GM18951 (cell line): Measurements from ENCODE around the gene PPP1R16B.

ENCODE experiments used
- POLR2A ChIP-seq: IDR thresholded peaks from 4 replicates; pipeline ENCODE4 v1.6.1; 2011; ENCODE audit warnings: mild to moderate bottlenecking; ENCODE audit not compliant: insufficient read length, insufficient read depth; ENCODE audit errors: extremely low read depth
- in situ Hi-C: fragments of 300-500 bp; cut with MboI; formaldehyde crosslinking; loops from one replicate; pipeline ENCODE4 v1.12.0; 2022; ENCODE audit warnings: low sequenced_read_pairs, mixed read lengths, inconsistent platforms; ENCODE audit not compliant: unreplicated experiment

The PPP1R16B gene

GRCh38 chr20:38927902-38928578, 122.5 kb downstream of the PPP1R16B start:
- in situ Hi-C loops, result no loop called here
- no peak for TF ChIP-seq POLR2A

- in situ Hi-C loops, result no loop called here
- no peak for TF ChIP-seq POLR2A
These were observed 124.7 kb downstream of the PPP1R16B start for GRCh38 chr20:38930242-38930569.

GRCh38 chr20:38931984-38932383, 126.5 kb downstream of the PPP1R16B start:
- in situ Hi-C loops, result no loop called here
- TF ChIP-seq POLR2A, result no peak

GRCh38 chr20:38932457-38933120, 127.1 kb downstream of the PPP1R16B start:
- in situ Hi-C loops, result no loop called here

DNA sequence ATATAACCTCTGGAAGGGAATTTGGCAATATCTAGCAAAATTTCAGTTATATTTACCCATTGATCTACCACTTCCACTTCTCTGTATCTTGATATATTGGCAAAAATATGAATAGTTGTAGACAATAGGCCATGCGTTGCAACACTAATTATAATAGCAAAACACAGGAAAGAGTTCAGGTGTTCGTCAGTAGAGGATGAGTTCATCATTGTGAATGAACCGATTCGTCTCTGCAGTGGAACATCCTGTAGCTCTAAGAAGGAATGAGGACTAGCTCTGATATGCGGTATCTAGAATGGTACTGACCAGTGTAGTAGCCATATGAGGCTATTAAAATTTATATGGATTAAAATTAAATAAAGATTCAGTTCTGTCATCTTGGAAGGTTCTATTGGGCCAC, 129.0 kb downstream of the PPP1R16B start:
- in situ Hi-C loops, result no loop called here
- TF ChIP-seq POLR2A, result no peak

More at GRCh38 chr20:38932457-38933120, 127.1 kb downstream of the PPP1R16B start:
- TF ChIP-seq POLR2A, result no peak

GRCh38 chr20:38935285-38935684, 129.8 kb downstream of the PPP1R16B start:
- no peak for TF ChIP-seq POLR2A
- in situ Hi-C loops, result no loop called here

DNA sequence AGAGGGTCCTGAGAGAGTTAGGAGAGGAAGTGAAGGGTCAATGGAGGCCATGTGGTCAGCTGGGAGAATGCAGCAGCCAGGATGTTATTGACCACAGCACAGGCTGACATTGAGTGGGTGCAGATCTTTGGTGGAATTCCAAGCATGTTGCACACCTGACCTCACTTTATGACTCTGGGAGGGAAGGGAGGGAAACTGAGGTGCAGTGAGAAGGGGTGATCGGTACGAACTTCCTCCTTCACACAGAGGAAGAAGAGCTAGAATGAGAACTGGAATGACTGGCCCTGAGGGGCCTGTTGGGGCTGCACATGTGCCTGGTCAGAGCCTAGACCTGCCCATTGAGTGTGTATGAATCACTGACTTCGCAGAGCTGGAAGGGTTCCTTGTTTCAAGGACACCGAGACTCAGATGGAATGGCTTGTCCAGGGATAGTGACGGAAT, 130.5 kb downstream of the PPP1R16B start:
- in situ Hi-C loops, result no loop called here
- no peak for TF ChIP-seq POLR2A

DNA sequence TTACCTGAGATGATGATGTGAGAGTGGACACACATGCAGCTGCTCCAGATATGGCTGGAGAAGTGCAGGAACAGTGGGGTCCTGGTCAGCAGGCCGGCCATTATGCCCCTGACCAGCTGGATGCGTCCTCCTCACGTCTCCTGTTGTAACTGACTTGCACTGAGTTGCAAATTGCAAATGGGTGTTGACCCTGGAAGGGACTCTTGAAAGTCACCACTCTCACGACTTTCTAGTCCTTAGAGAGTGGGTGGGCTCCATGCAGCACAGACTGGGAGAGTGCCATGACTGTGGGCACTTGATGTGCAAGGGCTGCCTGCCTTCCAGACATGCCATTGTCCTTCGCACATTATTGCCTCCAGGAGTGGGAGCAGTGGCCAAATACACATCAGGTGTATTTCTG, 131.5 kb downstream of the PPP1R16B start:
- TF ChIP-seq POLR2A, result no peak
- in situ Hi-C loops, result no loop called here

DNA sequence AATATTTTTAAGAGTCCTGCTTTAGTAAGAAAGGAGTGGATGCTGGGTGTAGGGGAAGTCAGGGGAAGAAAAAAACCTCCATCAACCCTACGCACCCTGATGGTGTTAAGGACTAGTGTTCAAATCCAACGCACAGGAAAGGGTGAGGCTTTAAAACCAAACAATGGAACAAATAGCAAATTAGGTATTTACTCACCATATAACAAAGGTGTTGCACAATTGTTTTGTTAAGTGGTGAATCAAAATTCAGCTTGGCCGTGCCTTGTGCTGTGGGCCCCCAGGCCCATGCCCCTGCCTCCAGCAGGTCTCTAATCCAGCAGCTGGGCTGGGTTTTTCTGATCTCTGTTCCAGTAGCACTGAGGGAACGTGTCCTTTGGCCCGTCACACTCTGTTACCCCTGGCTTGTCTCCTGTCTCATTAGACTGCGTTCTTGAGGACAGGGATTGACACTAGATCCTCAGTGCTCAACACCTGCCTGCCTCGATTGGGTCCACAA, 132.5 kb downstream of the PPP1R16B start:
- in situ Hi-C loops, result no loop called here
- no peak for TF ChIP-seq POLR2A

GRCh38 chr20:38939686-38940085, 134.2 kb downstream of the PPP1R16B start:
- in situ Hi-C loops, result no loop called here
- TF ChIP-seq POLR2A, result no peak

DNA sequence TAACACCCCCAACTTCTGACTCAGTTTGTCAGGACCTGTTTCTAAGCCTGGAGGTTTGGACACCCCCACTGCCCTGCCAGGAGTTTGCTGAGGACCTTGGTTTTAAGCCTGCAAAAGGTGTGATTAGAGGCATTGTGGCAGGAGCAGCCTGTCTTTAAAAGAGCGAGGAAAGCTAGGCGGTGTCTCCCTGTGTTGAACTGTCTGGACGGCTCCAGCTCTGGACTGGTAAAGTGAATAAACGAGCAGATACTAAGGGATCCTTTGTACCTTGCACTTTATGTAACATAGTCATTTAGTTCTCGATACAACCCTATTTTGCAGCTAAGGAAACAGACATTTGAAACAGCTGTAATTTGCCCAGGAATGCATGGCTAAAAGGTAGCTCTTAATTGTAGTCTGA, 135.1 kb downstream of the PPP1R16B start:
- in situ Hi-C loops, result no loop called here
- no peak for TF ChIP-seq POLR2A

DNA sequence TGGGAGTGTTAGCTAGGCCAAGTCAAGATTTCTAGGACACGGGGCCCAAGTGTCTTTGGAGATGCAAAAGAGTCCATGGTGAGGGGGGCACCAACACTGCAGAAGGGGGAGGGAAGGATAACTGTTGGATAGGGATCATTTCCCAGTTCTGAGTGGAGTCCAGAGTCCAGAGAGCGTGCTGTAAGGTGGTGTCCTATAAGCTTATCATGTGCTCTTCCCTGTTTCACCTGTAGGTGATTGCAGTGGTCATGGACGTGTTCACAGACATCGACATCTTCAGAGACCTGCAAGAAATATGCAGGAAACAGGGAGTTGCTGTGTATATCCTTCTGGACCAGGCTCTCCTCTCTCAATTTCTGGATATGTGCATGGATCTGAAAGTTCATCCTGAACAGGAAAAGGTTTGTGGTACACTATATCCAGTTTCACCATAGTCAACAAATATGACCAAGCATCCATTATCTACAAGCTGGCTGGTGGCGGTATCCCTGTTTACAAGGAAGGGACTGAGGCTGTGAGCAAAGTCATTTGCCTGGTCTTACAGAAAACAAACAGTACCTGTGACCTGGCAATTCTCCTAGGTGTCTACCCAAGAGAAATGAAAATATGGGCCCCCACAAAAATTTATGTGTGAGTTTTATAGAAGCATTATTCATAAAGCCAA, 136.4 kb downstream of the PPP1R16B start:
- in situ Hi-C loops, result no loop called here
- no peak for TF ChIP-seq POLR2A

GRCh38 chr20:38945012-38945411, 139.5 kb downstream of the PPP1R16B start:
- in situ Hi-C loops, result no loop called here
- no peak for TF ChIP-seq POLR2A

DNA sequence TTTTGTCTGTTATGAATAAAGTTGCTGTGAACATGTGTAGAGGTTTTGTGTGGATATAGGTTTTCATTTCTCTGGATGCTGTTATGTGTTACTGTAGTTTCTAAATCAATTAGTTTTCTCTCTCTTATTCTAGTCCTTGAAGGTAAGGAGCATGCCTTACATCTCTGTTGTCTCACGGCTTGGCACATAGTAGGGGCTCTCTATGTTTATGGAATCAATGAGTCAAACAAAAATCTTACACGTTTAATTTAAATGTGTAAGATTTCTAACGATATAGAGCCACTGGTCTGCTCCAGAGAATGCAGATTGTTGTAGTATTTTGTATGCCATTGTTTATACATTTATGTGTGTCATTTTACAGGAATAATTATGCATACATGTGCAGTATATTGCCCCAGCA, 141.3 kb downstream of the PPP1R16B start:
- no peak for TF ChIP-seq POLR2A

More for the DNA sequence above, 141.3 kb downstream of the PPP1R16B start:
- in situ Hi-C loops, result no loop called here
